GM12873 (cell line): ENCODE results near the gene UNC50.
A peak's percentile ranks its signal among the peaks of the same experiment; 100 is the strongest.

Experiments
- CTCF ChIP-seq: IDR thresholded peaks from 2 replicates; pipeline ENCODE4 v1.5.1; 2012; ENCODE audit warnings: low read depth, mild to moderate bottlenecking, moderate library complexity, low read length, control low read depth; ENCODE audit not compliant: insufficient read depth; ENCODE audit errors: missing control alignments

The UNC50 gene

GRCh38 chr2:98579926-98580325, 28.5 kb upstream of the UNC50 start:
- no peak for TF ChIP-seq CTCF

DNA sequence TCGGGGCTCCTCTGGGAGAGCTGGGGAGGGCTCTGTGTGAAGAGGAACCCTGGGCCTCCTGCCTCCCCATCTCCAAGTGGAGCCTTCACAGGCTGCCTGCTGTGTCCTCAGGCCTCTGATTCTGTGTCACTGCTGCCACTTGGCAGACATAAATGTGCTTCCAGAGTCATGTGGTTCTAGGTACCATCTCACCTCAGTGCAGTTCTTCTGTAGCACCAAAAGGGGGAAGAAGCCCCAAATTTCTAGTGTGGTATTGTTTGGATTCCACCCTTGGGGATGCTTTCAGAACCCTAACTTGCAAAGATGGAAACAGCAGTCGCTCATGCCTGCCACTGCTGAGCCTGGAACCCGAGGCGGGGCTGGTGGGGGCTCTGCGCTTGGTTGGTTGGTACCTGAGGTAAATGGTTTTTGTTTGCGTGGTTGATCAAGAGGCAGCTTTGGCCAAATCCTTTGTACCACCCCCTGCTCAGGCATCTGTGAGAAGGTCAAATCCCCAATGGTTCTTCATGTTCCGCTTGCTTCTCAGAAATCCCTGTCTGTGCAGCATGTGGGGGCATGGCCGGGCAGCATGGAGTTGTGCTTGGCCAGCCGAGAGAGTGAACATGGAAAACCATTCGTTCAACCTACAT, 27.6 kb upstream of the UNC50 start:
- TF ChIP-seq CTCF: peak; percentile 39

- TF ChIP-seq CTCF: no peak
These were observed 25.9 kb upstream of the UNC50 start for GRCh38 chr2:98582523-98582922.

DNA sequence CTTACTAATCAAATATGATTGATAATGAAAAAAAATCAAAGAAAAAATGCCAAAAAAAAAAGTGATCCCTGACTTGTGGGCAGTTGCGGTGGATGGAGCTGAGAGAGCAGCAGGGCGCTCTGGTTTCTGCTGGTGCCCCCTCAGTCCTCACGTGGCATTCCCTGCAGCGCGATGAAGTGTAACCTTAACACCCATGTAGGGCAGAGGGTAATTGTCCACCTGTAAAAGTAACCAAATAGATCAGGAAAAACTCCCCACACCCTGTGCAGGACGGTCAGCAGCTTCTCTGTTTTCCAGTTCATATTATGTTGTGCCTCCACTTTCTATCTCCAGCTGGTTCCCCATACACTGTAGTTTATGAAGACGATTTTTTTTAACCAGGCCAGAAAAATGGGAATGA, 25.1 kb upstream of the UNC50 start:
- no peak for TF ChIP-seq CTCF

DNA sequence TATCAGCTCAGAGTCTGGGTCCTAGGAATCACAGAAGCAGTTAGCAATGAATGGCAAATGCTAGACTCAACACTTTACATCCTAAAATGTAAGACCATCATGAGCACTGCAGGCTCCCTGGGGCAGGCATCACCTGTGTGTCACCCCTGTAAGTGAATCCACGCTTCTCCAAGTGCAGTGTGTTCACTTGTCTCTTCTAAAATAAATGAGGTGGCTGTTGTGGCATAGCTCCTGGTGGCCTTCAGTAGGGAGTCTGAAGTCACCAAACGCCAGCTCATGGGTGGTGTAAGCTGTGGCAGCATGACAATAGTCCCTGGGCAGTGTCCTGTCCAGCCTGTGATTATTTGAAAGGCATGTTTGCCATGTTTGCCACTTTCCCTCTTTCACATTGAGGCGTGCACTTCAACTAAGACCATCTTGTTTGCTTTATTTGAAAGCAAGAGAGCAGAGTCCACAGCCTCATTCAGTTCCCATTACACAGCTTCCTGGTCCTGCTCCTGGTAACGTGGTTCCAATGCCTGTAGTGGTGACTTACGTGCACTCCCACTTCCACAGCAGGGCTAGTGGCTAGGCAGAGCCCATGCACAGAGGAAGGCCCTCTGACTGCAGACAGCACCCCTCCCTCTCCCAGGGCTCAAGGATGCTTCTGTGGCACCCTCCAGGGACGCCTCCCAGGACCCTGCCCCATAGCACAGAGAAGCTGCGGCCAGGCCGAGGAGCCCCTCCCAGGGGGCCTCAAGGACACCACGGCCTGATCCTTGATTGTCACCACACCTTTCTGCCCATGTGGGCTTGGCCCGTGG, 24.4 kb upstream of the UNC50 start:
- TF ChIP-seq CTCF: no peak

- TF ChIP-seq CTCF: no peak
These were observed 23.0 kb upstream of the UNC50 start for GRCh38 chr2:98585386-98585785.

DNA sequence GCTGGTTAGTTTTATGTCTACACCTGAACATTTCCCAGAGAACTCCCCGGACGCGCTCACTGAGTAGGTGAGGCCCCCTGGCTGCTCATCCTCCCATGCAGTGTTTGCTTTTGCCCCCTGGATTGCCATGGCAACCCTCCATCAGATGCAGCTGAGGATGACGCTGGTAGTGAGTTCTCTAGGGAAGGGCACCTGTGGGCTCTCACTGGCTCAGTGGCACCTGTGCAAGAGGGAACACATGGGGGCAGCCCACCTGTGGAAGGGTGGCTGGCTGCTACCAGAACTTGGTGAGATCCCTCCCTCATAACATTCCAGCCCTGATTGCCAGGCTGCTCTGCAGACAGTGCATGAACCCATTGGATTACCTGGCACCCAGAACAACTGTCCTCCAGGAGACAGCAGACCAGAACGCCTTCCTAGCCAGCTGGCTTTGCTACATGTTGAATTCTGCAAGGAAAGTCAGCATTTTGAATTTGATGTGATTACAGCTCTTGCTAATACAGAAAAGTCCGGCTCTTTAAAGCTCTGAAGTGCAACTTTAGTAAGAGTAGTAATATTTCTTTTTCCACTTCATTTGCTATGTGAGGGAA, 21.7 kb upstream of the UNC50 start:
- TF ChIP-seq CTCF: no peak
